Measurements from ENCODE around the gene CTRB1.
A peak's percentile ranks its signal among the peaks of the same experiment; 100 is the strongest.

Gene CTRB1

GRCh38 chr16:75243667-75244224 is 25.0 kb downstream of the CTRB1 start:
- no peak for TF ChIP-seq CTCF (IDR thresholded peaks at IDR 0.05; ENCODE audit: low read depth, low read length)
- no peak overlapping the region for H3K4me3 ChIP-seq (replicated peaks in 1 of 2; ENCODE audit: low read depth in 2 of 2, low read length in 2 of 2)
- no peak for DNase-seq (ENCODE audit: low read depth in 2 of 2)

- no peak overlapping the region for H3K4me3 ChIP-seq (replicated peaks in 1 of 2; ENCODE audit: low read depth in 2 of 2, low read length in 2 of 2)
- TF ChIP-seq CTCF (IDR thresholded peaks at IDR 0.05; ENCODE audit: low read depth, low read length): no peak
- DNase-seq (ENCODE audit: low read depth in 2 of 2): peak; percentile 59 to 86
Observed at GRCh38 chr16:75244225-75244809, 25.5 kb downstream of the CTRB1 start.

- no peak for TF ChIP-seq CTCF (IDR thresholded peaks at IDR 0.05; ENCODE audit: low read depth, low read length)
- peak overlapping the region; percentile 2 to 14 for H3K4me3 ChIP-seq (replicated peaks in 1 of 2; ENCODE audit: low read depth in 2 of 2, low read length in 2 of 2)
- peak; percentile 97 to 98 for DNase-seq (ENCODE audit: low read depth in 2 of 2)
Observed at GRCh38 chr16:75244844-75245758, 26.3 kb downstream of the CTRB1 start.

GRCh38 chr16:75246504-75247205 is 27.9 kb downstream of the CTRB1 start:
- TF ChIP-seq CTCF (IDR thresholded peaks at IDR 0.05; ENCODE audit: low read depth, low read length): no peak
- DNase-seq (ENCODE audit: low read depth in 2 of 2): peak; percentile 55 to 87
- H3K4me3 ChIP-seq (replicated peaks in 1 of 2; ENCODE audit: low read depth in 2 of 2, low read length in 2 of 2): no peak overlapping the region

GRCh38 chr16:75247249-75247648 is 28.5 kb downstream of the CTRB1 start:
- no peak for TF ChIP-seq CTCF (IDR thresholded peaks at IDR 0.05; ENCODE audit: low read depth, low read length)
- DNase-seq (ENCODE audit: low read depth in 2 of 2): no peak
- no peak overlapping the region for H3K4me3 ChIP-seq (replicated peaks in 1 of 2; ENCODE audit: low read depth in 2 of 2, low read length in 2 of 2)

- DNase-seq (ENCODE audit: low read depth in 2 of 2): no peak
- no peak overlapping the region for H3K4me3 ChIP-seq (replicated peaks in 1 of 2; ENCODE audit: low read depth in 2 of 2, low read length in 2 of 2)
- TF ChIP-seq CTCF (IDR thresholded peaks at IDR 0.05; ENCODE audit: low read depth, low read length): no peak
Observed at GRCh38 chr16:75248142-75248535, 29.4 kb downstream of the CTRB1 start.
